ENCODE results near the gene FAM83B.
"Not testable (repeated sequence)": the region's sequence is repeated elsewhere in the genome, so short reads cannot be mapped to it uniquely, and the experiment has no call there.

Gene FAM83B, protein sequence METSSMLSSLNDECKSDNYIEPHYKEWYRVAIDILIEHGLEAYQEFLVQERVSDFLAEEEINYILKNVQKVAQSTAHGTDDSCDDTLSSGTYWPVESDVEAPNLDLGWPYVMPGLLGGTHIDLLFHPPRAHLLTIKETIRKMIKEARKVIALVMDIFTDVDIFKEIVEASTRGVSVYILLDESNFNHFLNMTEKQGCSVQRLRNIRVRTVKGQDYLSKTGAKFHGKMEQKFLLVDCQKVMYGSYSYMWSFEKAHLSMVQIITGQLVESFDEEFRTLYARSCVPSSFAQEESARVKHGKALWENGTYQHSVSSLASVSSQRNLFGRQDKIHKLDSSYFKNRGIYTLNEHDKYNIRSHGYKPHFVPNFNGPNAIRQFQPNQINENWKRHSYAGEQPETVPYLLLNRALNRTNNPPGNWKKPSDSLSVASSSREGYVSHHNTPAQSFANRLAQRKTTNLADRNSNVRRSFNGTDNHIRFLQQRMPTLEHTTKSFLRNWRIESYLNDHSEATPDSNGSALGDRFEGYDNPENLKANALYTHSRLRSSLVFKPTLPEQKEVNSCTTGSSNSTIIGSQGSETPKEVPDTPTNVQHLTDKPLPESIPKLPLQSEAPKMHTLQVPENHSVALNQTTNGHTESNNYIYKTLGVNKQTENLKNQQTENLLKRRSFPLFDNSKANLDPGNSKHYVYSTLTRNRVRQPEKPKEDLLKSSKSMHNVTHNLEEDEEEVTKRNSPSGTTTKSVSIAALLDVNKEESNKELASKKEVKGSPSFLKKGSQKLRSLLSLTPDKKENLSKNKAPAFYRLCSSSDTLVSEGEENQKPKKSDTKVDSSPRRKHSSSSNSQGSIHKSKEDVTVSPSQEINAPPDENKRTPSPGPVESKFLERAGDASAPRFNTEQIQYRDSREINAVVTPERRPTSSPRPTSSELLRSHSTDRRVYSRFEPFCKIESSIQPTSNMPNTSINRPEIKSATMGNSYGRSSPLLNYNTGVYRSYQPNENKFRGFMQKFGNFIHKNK

DNA sequence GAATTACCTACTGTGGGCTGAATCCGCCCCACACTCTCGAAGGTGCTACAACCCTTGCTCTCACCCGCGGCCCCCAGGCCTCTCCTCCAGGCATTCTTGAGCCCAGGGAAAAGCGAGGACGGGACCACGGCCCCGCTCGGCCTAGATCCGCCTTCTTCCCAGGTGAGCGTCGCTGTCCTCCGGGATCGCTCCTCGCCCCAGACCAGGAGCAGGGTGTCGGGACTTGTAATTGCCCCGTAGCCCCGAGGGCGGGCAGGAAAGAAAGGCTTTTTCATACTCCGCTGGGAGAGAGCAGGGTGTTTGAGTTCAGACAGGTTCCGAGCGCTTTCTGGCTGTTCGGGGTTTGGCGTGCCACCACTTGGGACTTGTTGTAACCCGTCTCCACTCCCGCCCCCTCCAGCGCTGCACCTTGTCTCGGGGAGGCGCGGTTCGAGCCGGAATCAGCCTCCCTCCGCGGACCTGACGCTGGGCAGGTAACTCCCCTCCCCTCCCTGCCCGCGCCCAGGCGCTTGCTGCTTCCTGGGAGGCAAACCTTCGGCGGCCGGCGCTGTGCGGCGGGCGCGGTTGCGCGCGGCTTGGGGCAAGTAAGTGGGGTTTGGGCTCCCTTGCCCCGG is at the start of gene FAM83B:
TSS of gene FAM83B (plus strand) at position 529 of the 614 bp plus-strand sequence. CDS start 23,476 bp downstream, outside the sequence.
- no peak for DNase-seq

DNA sequence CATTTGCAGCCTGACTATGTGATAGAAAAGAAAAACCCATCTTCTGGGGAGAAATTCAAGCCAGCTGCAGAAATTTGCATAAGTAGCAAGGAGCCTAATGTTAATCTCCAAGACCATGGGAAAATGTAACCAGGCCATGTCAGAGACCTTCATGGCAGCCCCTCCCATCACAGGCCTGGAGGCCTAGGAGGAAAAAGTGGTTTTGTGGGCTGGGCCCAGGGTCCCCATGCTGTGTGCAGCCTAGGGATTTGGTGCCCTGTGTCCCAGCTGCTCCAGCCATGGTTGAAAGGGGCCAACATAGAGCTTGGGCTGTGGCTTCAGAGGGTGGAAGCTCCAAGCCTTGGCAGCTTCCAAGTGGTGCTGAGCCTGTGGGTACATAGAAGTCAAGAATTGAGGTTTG is 49.7 kb upstream of the FAM83B start:
- DNase-seq, result not testable (repeated sequence)

DNA sequence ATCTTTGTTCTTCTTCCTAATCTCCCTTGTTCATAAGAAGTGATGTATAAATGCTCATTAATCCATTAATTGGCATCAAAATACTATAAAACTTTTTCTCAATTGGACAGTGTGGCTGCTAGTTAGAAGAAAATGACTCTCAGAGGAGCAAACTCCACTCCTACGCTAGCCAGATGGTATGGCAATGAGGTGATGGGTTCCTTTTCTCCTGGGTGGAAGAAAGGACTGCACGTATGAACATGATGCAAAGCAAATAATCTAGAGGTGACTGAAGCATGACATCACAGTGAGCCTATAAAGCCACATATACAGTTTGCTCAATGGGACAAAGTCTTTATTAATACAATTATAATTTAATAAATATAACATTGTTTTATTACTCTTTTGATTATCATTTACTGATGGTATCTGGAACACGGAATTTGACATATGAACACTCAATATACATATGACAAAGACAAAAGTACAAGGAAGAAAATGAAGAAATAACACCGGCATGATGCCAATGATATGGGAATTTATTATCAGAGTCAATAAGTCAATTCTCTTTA is 46.4 kb upstream of the FAM83B start:
- no peak for DNase-seq

DNA sequence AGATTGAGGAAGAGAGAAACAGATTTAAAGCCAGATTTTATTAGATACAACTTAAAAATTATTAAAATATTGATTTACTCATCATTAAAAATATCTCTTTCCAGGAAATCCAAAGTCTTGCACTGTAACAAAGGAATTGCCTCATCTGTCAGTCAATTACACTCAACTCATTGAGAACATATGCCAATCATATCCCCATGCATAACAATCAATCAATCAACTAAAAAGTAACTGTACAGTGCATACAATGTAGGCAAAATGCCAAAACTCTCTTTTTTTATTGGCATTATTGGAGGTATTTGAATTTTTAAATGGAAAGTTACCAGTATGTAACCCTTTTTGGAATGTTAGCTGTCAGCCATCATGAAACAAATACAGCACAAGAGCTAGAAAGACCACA is 45.3 kb upstream of the FAM83B start:
- no peak for DNase-seq

DNA sequence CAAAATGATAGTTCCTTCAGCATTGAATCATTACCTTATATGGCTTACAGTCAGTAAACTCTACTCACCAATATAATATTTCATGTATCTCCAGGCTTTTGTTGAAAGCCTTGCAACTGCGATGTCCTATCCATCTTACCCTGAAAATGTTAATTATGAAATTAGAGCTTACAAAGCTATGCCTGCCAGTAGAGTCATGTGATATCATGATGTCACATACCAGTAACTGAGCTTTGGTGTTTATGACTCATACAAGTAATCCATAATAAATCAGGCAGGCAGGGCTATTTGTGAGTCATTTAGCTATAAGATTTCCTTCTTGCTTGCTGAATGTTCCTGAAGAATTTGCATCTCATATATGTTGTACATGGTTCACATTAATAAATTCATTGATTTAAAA is 44.9 kb upstream of the FAM83B start:
- no peak for DNase-seq

DNA sequence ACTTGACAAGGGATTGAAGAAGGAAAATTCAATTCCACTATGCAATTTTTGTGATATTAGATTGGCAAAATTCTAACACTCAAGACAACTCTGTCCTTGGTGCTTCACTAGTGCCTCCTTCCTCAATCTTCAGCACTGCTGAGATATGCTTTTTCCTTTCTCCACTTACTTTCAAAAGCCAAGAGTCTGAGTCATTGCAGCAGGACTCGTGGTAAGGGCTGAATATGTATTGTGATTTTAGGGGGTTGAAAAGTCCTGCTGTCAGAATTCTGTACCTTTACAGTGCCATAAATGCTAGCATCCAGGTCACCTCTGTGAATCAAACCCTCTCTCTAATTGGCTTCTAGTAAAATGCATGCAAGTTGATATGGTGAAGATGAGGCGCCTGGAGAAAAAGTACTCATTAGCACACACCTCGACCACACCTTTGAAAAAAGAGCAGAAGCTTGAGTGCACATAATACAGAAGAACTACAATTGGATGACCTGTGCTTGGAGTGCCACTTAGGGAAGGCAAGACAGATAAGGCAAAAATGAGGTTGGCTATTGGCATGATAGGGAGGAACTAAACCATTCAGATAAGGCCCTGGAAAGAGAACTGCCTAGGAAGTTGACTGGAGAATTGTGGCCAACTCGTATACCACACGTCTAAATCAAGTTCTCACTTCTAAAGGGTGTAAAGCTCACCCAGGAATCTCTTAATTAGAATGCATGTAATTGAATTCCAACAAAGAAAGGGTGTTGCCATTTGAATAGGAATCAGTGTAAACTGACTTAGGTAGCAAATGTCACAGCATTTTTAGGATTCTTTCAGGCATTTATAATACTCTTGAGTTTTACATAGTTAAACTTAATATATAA is 43.6 kb upstream of the FAM83B start:
- no peak for DNase-seq

DNA sequence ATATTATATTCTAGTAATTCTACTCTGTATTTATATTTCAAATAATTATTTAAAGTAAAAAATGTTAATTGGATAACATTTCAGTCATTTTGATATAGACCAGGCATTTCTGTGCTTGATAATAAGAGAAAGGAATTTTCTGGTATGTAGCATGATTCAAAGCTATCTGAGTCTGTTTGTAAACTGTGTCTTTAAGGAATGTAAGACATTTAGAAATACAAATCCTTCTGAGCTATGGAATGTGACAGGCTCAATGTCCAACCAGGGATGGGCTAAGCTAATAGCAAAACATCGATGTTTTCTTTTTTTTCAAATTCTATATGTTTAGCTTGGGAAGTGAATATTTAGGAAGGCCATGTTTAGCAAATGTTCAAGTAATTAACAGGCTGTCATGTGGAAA is 41.5 kb upstream of the FAM83B start:
- no peak for DNase-seq

DNA sequence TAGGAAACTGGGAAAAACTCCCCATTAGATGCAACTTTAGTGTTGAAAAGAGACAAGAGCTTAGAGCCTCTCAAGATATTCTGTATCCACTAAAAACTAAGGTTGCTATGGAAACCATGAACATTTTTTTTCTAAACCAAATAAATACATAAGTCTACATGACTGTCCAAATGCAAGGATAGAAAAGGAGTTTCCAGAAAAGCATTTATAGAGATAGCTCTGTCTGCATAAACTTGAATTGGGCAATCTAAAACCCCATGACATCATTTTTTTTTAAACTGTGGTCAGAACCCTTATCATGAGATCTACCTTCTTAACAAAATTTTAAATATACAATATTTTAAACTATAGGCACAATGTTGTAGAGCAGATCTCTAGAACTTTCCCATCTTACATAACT is 36.4 kb upstream of the FAM83B start:
- DNase-seq, result no peak

DNA sequence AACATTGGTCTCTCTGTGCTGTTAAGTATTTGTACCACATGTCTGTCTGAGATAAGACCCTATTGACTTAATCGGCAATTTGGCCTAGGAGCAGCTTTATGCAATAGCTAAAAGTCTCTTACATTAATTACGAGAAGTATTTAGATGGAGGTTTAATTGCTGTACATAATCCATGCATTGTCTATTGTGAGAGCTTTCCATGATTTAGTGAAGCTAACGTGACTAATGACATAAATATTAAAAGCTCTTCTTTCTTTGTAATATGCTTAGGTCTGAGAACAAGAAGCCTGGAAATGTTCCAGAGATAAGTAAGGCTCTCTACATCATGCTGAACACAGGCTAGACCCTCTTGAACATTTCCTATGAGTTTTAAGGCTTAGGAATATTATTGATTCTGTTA is 32.7 kb upstream of the FAM83B start:
- DNase-seq, result no peak

DNA sequence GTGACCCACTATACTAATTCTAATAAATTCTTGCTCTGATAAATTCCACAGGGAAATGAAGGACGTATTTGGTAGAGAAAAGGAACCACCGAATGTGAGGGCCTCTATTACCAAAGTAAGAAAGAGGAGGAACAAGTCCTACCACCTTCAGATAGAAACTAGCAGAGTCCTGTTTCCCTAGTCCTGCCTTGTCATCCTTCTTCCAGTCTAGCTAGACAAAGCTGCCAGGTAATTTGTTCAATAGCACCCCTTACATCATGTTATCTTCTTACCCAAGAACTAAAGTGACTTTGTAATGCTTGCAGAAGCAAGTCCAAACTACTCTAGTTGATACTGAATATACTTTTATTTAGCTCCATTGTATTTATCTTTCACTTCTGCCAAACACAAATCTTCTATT is 29.3 kb upstream of the FAM83B start:
- DNase-seq, result no peak

DNA sequence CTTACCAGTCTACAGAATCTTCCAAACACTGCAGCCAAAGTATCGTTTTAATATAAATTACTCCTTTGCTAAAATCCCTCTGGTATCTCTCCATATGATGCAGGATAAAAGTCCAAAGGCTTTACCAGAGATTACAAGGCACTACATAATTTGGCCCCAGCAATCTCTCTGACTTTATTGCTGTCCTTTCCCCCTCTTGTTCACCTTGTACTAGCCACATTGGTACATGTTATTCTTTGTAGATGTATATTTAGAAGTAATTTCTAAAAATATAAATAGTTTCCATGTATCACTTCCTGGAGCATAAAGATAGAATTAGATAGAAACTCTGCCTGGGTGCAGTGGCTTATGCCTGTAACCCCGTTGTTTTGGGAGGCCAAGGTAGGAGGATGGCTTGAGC is 28.7 kb upstream of the FAM83B start:
- DNase-seq, result no peak

DNA sequence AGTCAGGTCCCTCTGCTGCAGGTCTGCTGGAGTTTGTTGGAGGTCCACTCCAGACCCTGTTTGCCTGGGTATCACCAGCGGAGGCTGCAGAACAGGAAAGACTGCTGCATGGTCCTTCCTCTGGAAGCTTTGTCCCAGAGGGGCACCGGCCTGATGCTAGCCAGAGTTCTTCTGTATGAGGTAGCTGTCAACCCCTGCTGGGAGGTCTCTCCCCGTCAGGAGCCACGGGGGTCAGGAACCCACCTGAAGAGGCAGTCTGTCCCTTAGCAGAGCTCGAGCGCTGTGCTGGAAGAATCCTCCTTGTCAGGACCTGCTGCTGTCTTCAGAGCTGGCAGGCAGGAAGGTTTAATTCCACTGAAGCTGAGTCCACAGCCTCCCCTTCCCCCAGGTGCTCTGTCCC is 22.3 kb upstream of the FAM83B start:
- not testable (repeated sequence) for DNase-seq

DNA sequence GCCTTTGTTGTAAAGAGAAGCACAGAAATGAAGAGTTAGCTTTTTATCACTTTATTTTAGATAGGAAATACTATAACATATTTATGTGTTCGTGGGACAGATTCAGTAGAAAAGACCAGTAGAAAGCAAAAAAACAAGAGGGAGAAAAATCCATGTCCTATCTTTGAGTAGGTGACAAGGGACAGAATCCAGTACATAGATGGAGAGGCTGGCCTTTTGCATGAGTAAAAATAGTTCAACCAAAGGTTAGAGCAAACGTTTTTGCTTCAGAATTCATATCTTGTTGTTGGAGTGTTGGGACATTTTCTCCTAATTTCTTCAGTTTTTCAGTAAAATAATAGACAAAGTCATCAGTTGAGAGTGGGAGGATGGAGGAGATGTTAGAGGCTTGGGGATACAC is 19.6 kb upstream of the FAM83B start:
- DNase-seq, result no peak

DNA sequence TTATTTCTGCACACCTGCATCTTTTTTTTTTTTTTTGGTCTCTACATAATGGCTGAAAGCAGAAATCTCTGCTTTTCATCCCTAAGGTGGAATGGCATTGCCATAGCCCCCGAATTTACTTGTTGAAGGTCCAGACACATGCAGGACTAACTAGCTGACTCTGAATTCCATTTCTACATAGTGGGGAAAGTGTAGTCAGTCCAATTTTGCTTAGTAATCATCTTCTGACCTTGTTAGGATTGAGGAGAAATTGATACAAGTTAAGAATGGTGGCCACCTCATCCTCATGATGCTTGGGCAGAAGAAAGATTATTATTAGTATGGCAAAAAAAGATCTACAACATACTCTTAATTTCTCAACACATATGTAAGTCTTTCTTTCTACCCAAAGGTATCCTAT is 16.4 kb upstream of the FAM83B start:
- DNase-seq, result no peak

DNA sequence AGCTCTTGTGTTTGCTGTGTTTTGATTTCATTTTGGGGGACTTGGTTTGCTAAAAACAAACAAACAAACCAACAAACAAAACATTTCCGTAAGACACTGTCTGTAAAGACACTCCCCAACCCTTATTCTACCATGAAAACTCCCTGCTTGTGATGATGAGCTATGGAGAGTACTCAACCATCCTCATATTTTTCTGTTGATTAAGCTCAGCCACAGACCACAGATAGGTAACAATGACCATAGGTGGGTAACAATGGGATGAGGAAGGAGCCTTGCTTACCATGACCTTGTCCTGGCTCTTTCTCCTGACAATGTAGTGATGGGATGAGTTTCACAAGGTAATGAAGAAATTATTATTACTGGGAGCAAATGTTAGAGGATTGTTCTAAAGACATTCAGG is 11.4 kb upstream of the FAM83B start:
- DNase-seq, result no peak

DNA sequence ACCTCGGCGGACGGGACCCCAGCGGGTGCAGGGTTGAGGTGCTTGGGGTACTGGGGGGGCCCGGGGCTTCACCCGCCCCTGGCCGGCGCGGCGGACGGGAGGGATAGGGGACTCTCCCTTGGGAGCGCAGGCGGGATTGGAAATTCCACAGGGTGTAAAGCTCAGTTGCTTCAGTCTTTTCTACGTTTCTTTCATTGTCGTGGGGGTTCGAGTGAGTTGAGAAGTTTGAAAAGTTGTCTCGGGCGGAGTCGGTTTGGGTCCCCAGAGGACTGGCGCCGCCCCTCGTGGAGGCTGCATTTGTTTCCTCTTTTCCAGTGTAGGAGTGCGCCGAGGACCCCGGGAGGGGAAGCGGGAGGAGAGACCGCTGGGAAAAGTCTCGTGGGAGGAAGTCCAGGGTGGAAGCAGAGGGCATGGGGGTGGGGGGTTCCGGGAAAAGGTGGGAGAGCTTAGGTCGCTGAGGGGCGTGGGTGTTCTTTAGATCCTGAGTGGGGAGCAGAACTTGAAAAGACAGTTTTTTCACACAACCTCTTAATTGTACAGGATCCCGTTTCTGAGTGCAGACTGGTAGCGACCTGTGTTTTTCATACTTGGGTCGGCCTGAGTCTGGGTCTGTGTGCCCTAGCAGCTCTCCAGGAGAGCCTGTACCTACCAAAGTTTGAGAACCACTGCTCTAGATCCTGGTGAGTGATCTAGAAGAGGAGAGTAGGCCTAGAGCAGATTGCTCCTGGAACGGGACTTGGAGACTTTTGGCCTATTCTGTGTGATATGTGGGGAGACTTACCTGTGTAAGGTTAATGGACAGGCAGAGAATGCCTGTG is 495 bp downstream of the FAM83B start:
- no peak for DNase-seq

DNA sequence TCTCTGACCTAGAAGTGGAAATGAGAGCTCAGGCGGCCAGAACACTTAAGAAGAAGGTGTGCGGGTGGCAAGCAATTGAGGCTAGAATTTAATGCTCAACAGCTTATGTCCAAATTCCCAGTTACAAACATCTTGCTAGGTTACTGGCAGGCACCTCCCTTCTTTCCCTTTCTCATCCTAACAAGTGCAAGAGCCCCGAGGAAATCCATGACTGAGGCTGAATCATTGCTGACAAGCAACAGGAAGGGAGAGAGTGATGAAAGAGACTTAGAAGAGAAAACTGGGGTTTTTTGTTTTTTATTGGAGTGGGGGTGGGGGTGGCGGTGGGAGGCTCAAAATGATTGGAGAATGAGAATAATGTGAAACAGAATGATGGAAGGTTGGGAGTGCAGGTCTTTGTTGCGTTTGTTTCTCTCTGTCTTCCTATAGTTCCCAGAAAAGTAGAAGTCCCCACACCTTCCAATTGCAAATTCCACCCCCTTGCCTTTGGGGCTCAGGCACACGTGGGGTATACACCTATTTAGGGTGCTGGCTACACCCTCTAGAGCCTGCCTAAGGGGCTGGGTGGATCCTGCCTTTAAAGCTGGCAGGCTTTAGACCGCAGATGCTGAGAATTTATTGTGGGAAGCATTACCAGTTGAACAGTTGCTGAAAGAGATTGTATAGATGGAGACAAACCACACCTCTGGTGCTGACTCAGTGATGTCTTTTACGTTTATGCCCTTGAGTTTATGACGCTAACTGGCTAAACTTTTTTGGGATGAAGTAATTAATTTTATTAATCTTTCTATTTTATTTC is 1.4 kb downstream of the FAM83B start:
- no peak for DNase-seq

DNA sequence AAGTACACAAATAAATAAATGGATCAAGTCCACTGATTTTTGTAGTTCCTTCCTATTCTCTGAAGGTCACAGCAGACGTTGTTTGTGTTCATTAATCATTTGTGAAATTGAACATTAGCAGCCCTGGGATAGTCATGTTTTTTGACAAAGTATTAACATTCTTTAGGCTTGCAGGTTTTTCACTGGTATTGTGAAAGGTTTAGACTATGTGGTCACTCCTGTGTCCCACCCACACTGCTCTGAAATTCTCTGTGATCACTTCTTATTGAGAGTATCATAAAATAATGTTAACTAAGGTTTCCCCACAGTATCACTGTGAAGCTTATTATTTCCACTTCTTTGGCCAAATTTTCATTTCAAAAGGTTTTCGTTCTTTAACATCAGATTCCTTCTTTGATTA is 3.5 kb downstream of the FAM83B start:
- DNase-seq, result no peak

DNA sequence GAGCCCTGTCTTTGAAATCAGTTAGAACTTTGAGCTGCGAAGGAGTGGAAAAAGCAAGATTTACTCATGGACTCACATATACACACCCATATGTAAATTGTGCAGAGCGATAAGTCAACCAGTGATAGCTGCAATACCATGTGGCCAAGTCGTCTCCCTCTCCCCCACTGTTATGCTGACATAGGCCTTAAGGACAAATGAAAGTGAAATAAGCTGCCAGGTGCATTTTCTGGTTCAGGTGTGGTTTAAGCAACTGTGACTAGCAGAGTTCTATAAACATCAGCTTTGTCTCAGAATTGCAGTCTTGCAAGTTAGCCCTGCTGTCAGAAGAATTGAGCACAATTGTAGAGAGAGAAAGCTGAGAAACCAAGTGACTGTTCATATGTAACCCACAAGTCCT is 9.6 kb downstream of the FAM83B start:
- DNase-seq, result no peak

DNA sequence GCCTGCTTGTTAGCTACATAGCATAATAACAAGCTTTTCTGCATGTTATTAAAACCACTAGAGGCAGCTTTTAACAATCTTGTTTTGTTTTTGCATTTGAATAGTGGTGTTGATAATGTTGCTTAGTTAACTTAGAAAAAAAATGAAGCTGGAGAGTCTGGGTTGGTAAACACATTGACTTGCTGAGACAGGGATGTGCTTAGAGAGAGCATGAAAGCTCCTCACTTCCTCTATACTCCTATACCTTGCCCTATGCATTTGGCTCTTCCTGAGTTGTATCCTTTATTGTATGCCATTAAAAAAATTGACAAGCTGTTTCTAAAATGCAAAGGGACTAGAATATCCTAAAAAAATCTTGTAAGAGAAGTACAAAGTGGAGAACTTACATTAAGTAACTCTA is 13.6 kb downstream of the FAM83B start:
- no peak for DNase-seq
